Upper lobe of right lung (tissue), 1 donor: ENCODE data around the gene AMZ1. TPM values are rescaled to one million over a fixed set of nuclear protein-coding genes. Genes with fewer than 3 reads are reported as not detected.

ENCODE experiments used
- ATAC-seq: fragments of 200-7000 bp; cut with Tn5 transposase; one replicate; pipeline ENCODE4 v1.9.1; 2020; ENCODE audit warnings: mild to moderate bottlenecking, moderate library complexity
- DNase-seq: peaks from one replicate; pipeline ENCODE4 v3.0.0-alpha.2; 2020
- H3K27ac ChIP-seq: fragments of 200-600 bp; one replicate; pipeline ENCODE4 v1.8.0; 2022
- H3K27me3 ChIP-seq: fragments of 200-600 bp; one replicate; pipeline ENCODE4 v1.8.0; 2022; ENCODE audit warnings: mild to moderate bottlenecking
- H3K36me3 ChIP-seq: fragments of 200-600 bp; one replicate; pipeline ENCODE4 v1.8.0; 2022
- H3K4me1 ChIP-seq: fragments of 200-600 bp; one replicate; pipeline ENCODE4 v1.8.0; 2022
- H3K4me3 ChIP-seq: fragments of 200-600 bp; one replicate; pipeline ENCODE4 v1.8.0; 2022; ENCODE audit warnings: mild to moderate bottlenecking
- H3K9me3 ChIP-seq: fragments of 200-600 bp; one replicate; pipeline ENCODE4 v1.8.0; 2022
- CTCF ChIP-seq: fragments of 200-600 bp; IDR thresholded peaks from one replicate; pipeline ENCODE4 v1.8.0; 2022; ENCODE audit warnings: antibody characterized with exemption
- intact Hi-C: fragments of 100-400 bp; cut with DNase I; formaldehyde crosslinking; loops from one replicate; pipeline ENCODE4 v1.11.0; 2022
- total RNA-seq: library from RNA; stranded (reverse); fragmentation: NEBNext Ultra II Directional; extraction: Animal tissue kit (Norgen Biotek cat#: 25700); gene quantifications from one replicate; pipeline ENCODE4 v1.2.1, GENCODE V29; 2021
- donor health status: DM: no; HTN: yes; CAD: no; lungs with severe emphysema.

AMZ1 gene
- total RNA-seq, 1 donor from 2014 or later = 0.29 TPM

DNA sequence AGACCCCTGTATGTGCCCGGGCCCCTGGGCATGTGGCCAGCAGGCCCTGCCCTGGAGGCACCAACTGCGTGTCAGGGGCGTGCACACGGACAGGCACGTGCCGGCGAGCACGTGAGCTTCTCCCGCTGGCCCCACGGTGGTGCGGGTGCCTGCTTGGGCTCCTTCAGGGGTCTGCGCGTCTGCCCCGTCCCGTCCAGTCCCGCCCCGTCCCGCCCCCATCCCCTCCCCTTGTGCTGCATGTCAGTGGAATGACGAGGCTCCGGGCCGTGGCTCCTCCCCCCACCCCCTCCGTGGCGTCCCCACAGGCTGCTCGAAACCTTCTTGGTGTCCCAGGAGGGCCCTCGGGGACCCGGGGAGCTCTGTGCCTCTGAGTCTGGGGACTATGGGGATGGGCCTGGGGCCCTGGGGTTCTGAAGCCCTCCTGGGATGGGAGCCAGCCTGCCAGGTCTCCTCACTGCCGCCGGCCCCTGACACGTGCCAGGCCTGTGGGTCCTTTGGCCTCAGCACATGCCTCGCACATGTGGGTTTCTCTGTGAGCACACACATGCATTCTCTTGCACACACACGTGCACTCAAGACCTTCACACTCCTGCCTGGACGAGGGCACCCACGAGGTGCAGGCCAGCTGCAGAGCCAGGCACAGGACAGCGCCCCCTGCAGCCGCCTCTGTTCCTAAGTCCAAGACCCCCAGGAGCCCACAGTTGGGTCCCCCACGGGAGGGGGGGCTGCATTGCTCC lies 27.5 kb upstream of the AMZ1 start:
- ATAC-seq = no peak
- Histone ChIP-seq H3K27ac (no peak overlapping the region), H3K36me3 (peaks cover 9% of the 10 kb centered on the region), H3K27me3 (no peaks in the 10 kb centered on the region), H3K9me3 (no peaks in the 10 kb centered on the region), H3K4me1 (peaks cover 8% of the 10 kb centered on the region), H3K4me3 (no peak overlapping the region)
- intact Hi-C loops = no loop called here
- TF ChIP-seq CTCF = peak; percentile 25
- no peak for DNase-seq

GRCh38 chr7:2661096-2661449 lies 26.9 kb upstream of the AMZ1 start:
- Histone ChIP-seq H3K27me3 (no peaks in the 10 kb centered on the region), H3K9me3 (no peaks in the 10 kb centered on the region), H3K4me1 (peaks cover 8% of the 10 kb centered on the region), H3K36me3 (peaks cover 9% of the 10 kb centered on the region), H3K4me3 (no peak overlapping the region), H3K27ac (no peak overlapping the region)
- intact Hi-C loops = no loop called here
- ATAC-seq (no peak), DNase-seq (no peak)
- TF ChIP-seq CTCF = no peak

GRCh38 chr7:2661602-2662272 lies 26.3 kb upstream of the AMZ1 start:
- DNase-seq = no peak
- H3K27ac ChIP-seq = no peak overlapping the region
- no peak for ATAC-seq
- no peak for TF ChIP-seq CTCF
- H3K4me1 ChIP-seq = peaks cover 8% of the 10 kb centered on the region
- intact Hi-C loops = no loop called here
- no peaks in the 10 kb centered on the region for H3K27me3 ChIP-seq
- H3K4me3 ChIP-seq = no peak overlapping the region
- H3K9me3 ChIP-seq = no peaks in the 10 kb centered on the region
- H3K36me3 ChIP-seq = peaks cover 4% of the 10 kb centered on the region

DNA sequence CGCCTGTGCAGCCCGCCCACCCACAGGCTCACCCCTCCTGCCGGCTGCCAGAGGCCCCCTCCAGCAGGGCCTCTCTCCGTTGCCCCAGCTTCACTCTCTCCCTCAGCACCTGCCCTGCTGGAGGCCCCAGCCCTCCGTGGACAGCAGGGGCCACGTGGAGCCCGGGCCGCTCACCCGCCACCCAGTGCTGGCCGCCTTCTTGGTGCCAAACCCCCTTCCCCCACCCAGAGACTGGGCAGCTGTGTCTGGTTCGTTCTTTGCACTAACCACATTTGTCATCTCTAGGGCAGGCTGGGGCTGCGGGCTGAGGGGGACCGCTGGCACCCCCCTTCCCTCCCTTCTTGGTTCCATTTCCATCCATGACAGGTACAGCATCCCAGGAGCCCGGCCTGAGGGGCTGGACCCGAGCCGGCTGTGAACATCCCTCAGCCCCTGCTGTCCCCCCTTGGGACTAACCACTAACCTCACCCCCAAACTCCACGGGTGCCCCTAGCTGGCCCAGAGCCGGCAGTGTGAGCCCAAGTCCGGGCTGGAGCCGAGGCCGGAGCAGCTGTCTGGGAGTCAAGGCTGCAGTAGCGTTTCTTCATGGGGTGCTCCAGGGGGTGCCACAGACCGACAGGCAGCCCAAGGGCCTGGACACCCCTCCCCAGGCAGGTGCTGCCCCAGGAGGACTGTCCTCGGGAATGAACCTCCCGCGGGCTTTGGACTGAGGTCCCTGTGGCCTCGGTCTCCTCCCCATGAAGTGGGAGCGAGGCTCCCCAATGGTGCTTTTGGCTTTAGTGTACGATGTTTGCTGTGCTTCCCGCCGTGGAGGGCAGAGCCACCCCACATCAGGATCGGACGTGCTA lies 25.5 kb upstream of the AMZ1 start:
- Histone ChIP-seq H3K27ac (no peak overlapping the region), H3K27me3 (no peaks in the 10 kb centered on the region), H3K4me3 (no peak overlapping the region), H3K4me1 (peaks cover 8% of the 10 kb centered on the region), H3K9me3 (no peaks in the 10 kb centered on the region), H3K36me3 (peaks cover 3% of the 10 kb centered on the region)
- TF ChIP-seq CTCF = no peak
- intact Hi-C loops = no loop called here
- DNase-seq (no peak), ATAC-seq (no peak)

GRCh38 chr7:2663121-2663886 lies 24.7 kb upstream of the AMZ1 start:
- H3K27me3 ChIP-seq = no peaks in the 10 kb centered on the region
- DNase-seq (no peak), ATAC-seq (peak; percentile 38)
- no peak overlapping the region for H3K4me3 ChIP-seq
- H3K27ac ChIP-seq = no peak overlapping the region
- H3K36me3 ChIP-seq = peaks cover 3% of the 10 kb centered on the region
- intact Hi-C loops = no loop called here
- TF ChIP-seq CTCF = no peak
- H3K9me3 ChIP-seq = no peaks in the 10 kb centered on the region
- H3K4me1 ChIP-seq = peaks cover 8% of the 10 kb centered on the region
